SU-DHL-6 (cell line): ENCODE measurements around the gene NR1D1.

Experiments used
- CTCF ChIP-seq: fragments of 200-600 bp; sonication (generic); IDR thresholded peaks from one replicate; pipeline ENCODE4 v1.5.1; 2017; ENCODE audit warnings: antibody characterized with exemption, mild to moderate bottlenecking, low read length, moderate library complexity; ENCODE audit not compliant: insufficient read depth, poor library complexity, severe bottlenecking
- EZH2phosphoT487 ChIP-seq: fragments of 200-600 bp; sonication (generic), shearing (Covaris generic); conservative IDR thresholded peaks from 2 replicates; pipeline ENCODE4 v1.6.1; 2018; ENCODE audit warnings: mild to moderate bottlenecking, antibody characterized with exemption, low read length, moderate library complexity, mixed read lengths

GRCh38 chr17:40103688-40104087, 3.3 kb upstream of the NR1D1 start:
- TF ChIP-seq CTCF (no peak), EZH2phosphoT487 (no peak)
